ENCODE measurements around the gene RND2.

RND2 gene

GRCh38 chr17:43079641-43080302, 54.7 kb downstream of the RND2 start:
- DNase-seq, result no peak
